ENCODE results near the gene HDLBP. TPM values are rescaled to one million over a fixed set of nuclear protein-coding genes. Genes with fewer than 3 reads are reported as not detected.
A peak's percentile ranks its signal among the peaks of the same experiment; 100 is the strongest.

Gene HDLBP
- total RNA-seq, 4 donors from 2014 or later = 239 to 310 (median 273) TPM

- Histone ChIP-seq H3K27me3 (no peaks in the 10 kb centered on the region), H3K4me3 (no peak overlapping the region), H3K4me1 (no peaks in the 10 kb centered on the region), H3K27ac (no peak overlapping the region), H3K36me3 (peaks cover 10 to 91% (median 14%) of the 10 kb centered on the region in 3 donors), H3K9me3 (no peaks in the 10 kb centered on the region)
- TF ChIP-seq, protein P1, sequence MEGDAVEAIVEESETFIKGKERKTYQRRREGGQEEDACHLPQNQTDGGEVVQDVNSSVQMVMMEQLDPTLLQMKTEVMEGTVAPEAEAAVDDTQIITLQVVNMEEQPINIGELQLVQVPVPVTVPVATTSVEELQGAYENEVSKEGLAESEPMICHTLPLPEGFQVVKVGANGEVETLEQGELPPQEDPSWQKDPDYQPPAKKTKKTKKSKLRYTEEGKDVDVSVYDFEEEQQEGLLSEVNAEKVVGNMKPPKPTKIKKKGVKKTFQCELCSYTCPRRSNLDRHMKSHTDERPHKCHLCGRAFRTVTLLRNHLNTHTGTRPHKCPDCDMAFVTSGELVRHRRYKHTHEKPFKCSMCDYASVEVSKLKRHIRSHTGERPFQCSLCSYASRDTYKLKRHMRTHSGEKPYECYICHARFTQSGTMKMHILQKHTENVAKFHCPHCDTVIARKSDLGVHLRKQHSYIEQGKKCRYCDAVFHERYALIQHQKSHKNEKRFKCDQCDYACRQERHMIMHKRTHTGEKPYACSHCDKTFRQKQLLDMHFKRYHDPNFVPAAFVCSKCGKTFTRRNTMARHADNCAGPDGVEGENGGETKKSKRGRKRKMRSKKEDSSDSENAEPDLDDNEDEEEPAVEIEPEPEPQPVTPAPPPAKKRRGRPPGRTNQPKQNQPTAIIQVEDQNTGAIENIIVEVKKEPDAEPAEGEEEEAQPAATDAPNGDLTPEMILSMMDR (IDR thresholded peaks at IDR 0.05) = no peak
- TF ChIP-seq POLR2A (IDR thresholded peaks at IDR 0.05) = no peak
- intact Hi-C loops (cut with DNase I) = no loop called here
- 59 to 67% methylated on average over 4 of the region's 4 CpGs for WGBS, 2 donors
- DNase-seq = no peak
Measured at GRCh38 chr2:241179899-241180298, 135.6 kb downstream of the HDLBP start.

DNA sequence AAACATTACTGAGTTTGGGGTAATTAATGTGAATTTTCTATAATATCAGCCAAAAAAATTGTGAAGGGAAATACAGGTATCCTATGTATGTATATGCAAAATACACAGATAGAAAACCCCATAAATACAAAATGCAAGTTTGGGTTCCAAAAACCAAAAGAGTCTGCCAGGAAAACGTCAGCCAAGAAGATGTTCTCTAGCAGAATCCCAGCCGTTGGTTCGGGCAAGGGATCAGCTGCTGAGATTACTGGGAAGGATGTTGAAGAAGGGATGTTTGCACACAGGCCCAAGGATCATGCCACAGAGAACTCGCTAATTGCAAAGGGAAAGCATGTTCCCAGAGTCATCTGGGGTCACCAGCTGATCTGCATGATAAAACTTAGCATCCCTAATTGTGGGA lies 136.5 kb downstream of the HDLBP start:
- no peaks in the 10 kb centered on the region for H3K4me1 ChIP-seq
- intact Hi-C loops (cut with DNase I) = no loop called here
- no peak for DNase-seq
- H3K9me3 ChIP-seq = no peaks in the 10 kb centered on the region
- H3K27me3 ChIP-seq = no peaks in the 10 kb centered on the region
- TF ChIP-seq POLR2A (IDR thresholded peaks at IDR 0.05) = no peak
- TF ChIP-seq, protein P1 (IDR thresholded peaks at IDR 0.05) = no peak
- H3K36me3 ChIP-seq = peaks cover 10 to 98% (median 14%) of the 10 kb centered on the region in 3 donors
- WGBS, 2 donors = 64 to 80% methylated on average over 4 of the region's 4 CpGs
- H3K27ac ChIP-seq = peak overlapping the region in 1 of 4 donors; percentile 16
- H3K4me3 ChIP-seq = no peak overlapping the region

- Histone ChIP-seq H3K27me3 (no peaks in the 10 kb centered on the region), H3K9me3 (no peaks in the 10 kb centered on the region), H3K27ac (no peak overlapping the region), H3K4me1 (peaks cover 0 to 5% (median 0%) of the 10 kb centered on the region in 3 donors), H3K4me3 (no peak overlapping the region), H3K36me3 (peaks cover 3 to 96% (median 14%) of the 10 kb centered on the region in 3 donors)
- intact Hi-C loops (cut with DNase I) = no loop called here
- no peak for DNase-seq
- 93 to 95% methylated on average over 7 to 12 of the region's 12 CpGs for WGBS, 2 donors
- TF ChIP-seq POLR2A (IDR thresholded peaks at IDR 0.05) = no peak
- TF ChIP-seq, protein P1 (IDR thresholded peaks at IDR 0.05) = no peak
Measured at GRCh38 chr2:241177526-241178334, 137.7 kb downstream of the HDLBP start.

Other genes starting within 250 kb of the HDLBP start
- gene MTERF4, start 213.4 kb downstream of the HDLBP start, total RNA-seq = 10 to 100 TPM; 27.7 to 37.0 (median 35.4) TPM
- 1 to 10 TPM; 3.4 to 8.9 (median 5.6) TPM for gene PASK, start 166.2 kb downstream of the HDLBP start, total RNA-seq
- gene PPP1R7, start 165.2 kb downstream of the HDLBP start, total RNA-seq = 100 to 1,000 TPM in 1 of 4 donors, 10 to 100 TPM in 3; 53.5 to 108 (median 63.3) TPM
- under 1 TPM in 1 of 4 donors, not detected in 3; 0.59 TPM for gene ANO7, start 127.0 kb downstream of the HDLBP start, total RNA-seq
- gene SEPTIN2, start 253 bp upstream of the HDLBP start, total RNA-seq = 100 to 1,000 TPM in 3 of 4 donors, 10 to 100 TPM in 1; 95.9 to 236 (median 185) TPM
- gene FARP2, start 40.6 kb upstream of the HDLBP start, total RNA-seq = 10 to 100 TPM; 20.8 to 41.8 (median 37.1) TPM
- gene STK25, start 192.9 kb upstream of the HDLBP start, total RNA-seq = 100 to 1,000 TPM; 137 to 156 (median 140) TPM
- gene BOK, start 243.1 kb upstream of the HDLBP start, total RNA-seq = 10 to 100 TPM; 35.5 to 57.1 (median 51.2) TPM